HepG2 (cell line): Measurements from ENCODE around the gene MVP. TPM values are rescaled to one million over a fixed set of nuclear protein-coding genes. Genes with fewer than 3 reads are reported as not detected.

Experiments used
- ATAC-seq: fragments of 200-7000 bp; cut with Tn5 transposase; 3 replicates; pipeline ENCODE4 v1.9.1; 2020; ENCODE audit warnings: mild to moderate bottlenecking, moderate library complexity
- BruUV-seq: library from RNA; stranded (reverse); fragments of 400-500 nt; replicated peaks from 2 replicates; lab custom pipeline; 2021; lab: Mats Ljungman, UMichigan
- CTCF ChIA-PET: fragments of 300-600 bp; formaldehyde crosslinking; extraction: SDS; loops from one replicate; lab custom pipeline; 2021; ENCODE audit warnings: low total read pairs, inconsistent platforms, low intra/inter-chr PET ratio; lab: Yijun Ruan, JAX
- POLR2A ChIA-PET: fragments of 350-600 bp; sonication (Branson Sonifier 250); formaldehyde crosslinking; loops from one replicate; lab custom pipeline; 2020; ENCODE audit warnings: antibody characterized with exemption, inconsistent platforms; lab: Yijun Ruan, JAX
- DNase-seq: peaks from one replicate; pipeline ENCODE4 v3.0.0-alpha.2; 2015; ENCODE audit warnings: low spot score
- FAIRE-seq: peaks from 3 replicates; lab custom pipeline; 2011; peaks lifted over from hg19 to GRCh38; lab: Jason Lieb, UNC
- H2AFZ ChIP-seq: one replicate; pipeline ENCODE4 v1.6.1; 2011; ENCODE audit warnings: low read length, inconsistent platforms
- H3K27ac ChIP-seq: fragments of 300-600 bp; 3 replicates; pipeline ENCODE4 v1.8.0; 2011; ENCODE audit warnings: mixed run types, mild to moderate bottlenecking, mixed read lengths, low read length, inconsistent platforms; ENCODE audit not compliant: insufficient read depth; ENCODE audit errors: extremely low read length
- H3K27me3 ChIP-seq, 2 experiments: fragments of 200-600 bp in 1 of 2; 2 replicates in 1 of 2; 3 replicates in 1 of 2; pipeline versions ENCODE4 v1.6.0 to v1.8.0; 2011; ENCODE audit warnings: low read length in 2 of 2, mild to moderate bottlenecking in 2 of 2, moderate library complexity in 2 of 2, inconsistent platforms in 1 of 2; ENCODE audit not compliant: insufficient read depth in 2 of 2, control insufficient read depth in 1 of 2
- H3K36me3 ChIP-seq, 2 experiments: fragments of 200-600 bp in 1 of 2; replicated peaks in 1 of 2; 2 replicates in 1 of 2; 3 replicates in 1 of 2; pipeline versions ENCODE4 v1.5.1 to v1.8.0; 2011; ENCODE audit warnings: low read length in 2 of 2, inconsistent platforms in 1 of 2; ENCODE audit not compliant: insufficient read depth in 2 of 2, control insufficient read depth in 1 of 2
- H3K4me1 ChIP-seq: 2 replicates; pipeline ENCODE4 v1.5.1; 2012; ENCODE audit warnings: low read length, inconsistent platforms; ENCODE audit not compliant: insufficient read depth
- H3K4me2 ChIP-seq: 2 replicates; pipeline ENCODE4 v1.6.0; 2011; ENCODE audit warnings: low read depth, low read length, inconsistent platforms
- H3K4me3 ChIP-seq, 3 experiments: fragments of 200-600 bp in 1 of 3; sonication (generic), shearing (Covaris generic) in 1 of 3; replicated peaks in 1 of 3; 2 replicates each; pipeline ENCODE4 v1.5.1; 2011 to 2016; ENCODE audit warnings: low read length in 3 of 3, inconsistent platforms in 2 of 3, low read depth in 2 of 3, mild to moderate bottlenecking in 2 of 3, control low read depth in 1 of 3, mixed read lengths in 1 of 3; ENCODE audit not compliant: insufficient read depth in 1 of 3
- H3K79me2 ChIP-seq: one replicate; pipeline ENCODE4 v1.6.1; 2011; ENCODE audit warnings: low read length, inconsistent platforms; ENCODE audit not compliant: insufficient read depth
- H3K9ac ChIP-seq: 2 replicates; pipeline ENCODE4 v1.6.0; 2011; ENCODE audit warnings: mild to moderate bottlenecking, low read depth, low read length, inconsistent platforms; ENCODE audit not compliant: insufficient read depth
- H3K9me3 ChIP-seq: 2 replicates; pipeline ENCODE4 v1.5.1; 2012; ENCODE audit warnings: mild to moderate bottlenecking, low read length
- H4K20me1 ChIP-seq: 2 replicates; pipeline ENCODE4 v1.6.0; 2011; ENCODE audit warnings: inconsistent platforms, mild to moderate bottlenecking, low read length, moderate library complexity; ENCODE audit not compliant: insufficient read depth
- ARID3A ChIP-seq: IDR thresholded peaks from 2 replicates; pipeline ENCODE4 v1.6.1; 2012; ENCODE audit warnings: low read depth, low read length, improper control_type of control experiment
- CREB3 ChIP-seq: sonication (generic); formaldehyde crosslinking; IDR thresholded peaks from 2 replicates; pipeline ENCODE4 v1.5.0; 2020; ENCODE audit warnings: missing genetic modification reagents
- ELF4 ChIP-seq: sonication (generic); formaldehyde crosslinking; IDR thresholded peaks from 2 replicates; pipeline ENCODE4 v1.5.0; 2020; ENCODE audit warnings: missing genetic modification reagents, mild to moderate bottlenecking, moderate library complexity, borderline replicate concordance
- ETV6 ChIP-seq: sonication (generic); formaldehyde crosslinking; conservative IDR thresholded peaks from 2 replicates; pipeline ENCODE4 v1.4.0; 2020; ENCODE audit warnings: missing genetic modification reagents
- KMT2A ChIP-seq: sonication (generic); formaldehyde crosslinking; IDR thresholded peaks from 2 replicates; pipeline ENCODE4 v1.4.0; 2020; ENCODE audit warnings: missing genetic modification reagents
- MTF2 ChIP-seq: sonication (generic); formaldehyde crosslinking; IDR thresholded peaks from 2 replicates; pipeline ENCODE4 v1.5.0; 2020; ENCODE audit warnings: missing genetic modification reagents, borderline replicate concordance
- ZNF800 ChIP-seq: sonication (generic); formaldehyde crosslinking; IDR thresholded peaks from 2 replicates; pipeline ENCODE4 v1.4.0; 2020; ENCODE audit warnings: missing genetic modification reagents
- WGBS: methylation state at CpG from one replicate; pipeline ENCODE4 v1.1.6; 2017; ENCODE audit warnings: low lambda C conversion rate; 5-methylcytosine and 5-hydroxymethylcytosine counted together
- in situ Hi-C: cut with HindIII; loops from 2 replicates; pipeline ENCODE4 v1.10.0; 2017; ENCODE audit warnings: low pct_unique_long_range_greater_than_20kb; ENCODE audit not compliant: extremely low pct_ligation_motif_present
- intact Hi-C: fragments of 100-400 bp; cut with micrococcal nuclease; formaldehyde crosslinking; loops from one replicate; pipeline ENCODE4 v1.10.0; 2022; ENCODE audit not compliant: unreplicated experiment
- polyA plus RNA-seq, 8 experiments: library from polyadenylated mRNA; depleted of rRNA in 3 of 8; stranded (reverse) in 7 of 8; unstranded in 1 of 8; fragments of >200 nt; fragmentation: Illumina TruSeq in 4 of 8; extraction: Trizol in 4 of 8; gene quantifications; 2 replicates each; pipeline versions ENCODE4 v1.2.1 to v1.2.3, GENCODE V29; 2011 to 2016; ENCODE audit warnings: low read depth in 4 of 8, missing spikeins in 1 of 8, mixed read lengths in 1 of 8; ENCODE audit not compliant: insufficient read depth in 1 of 8
- total RNA-seq, 5 experiments: library from RNA; depleted of rRNA; stranded (reverse); fragments of >200 nt; fragmentation: Illumina TruSeq; extraction: Trizol; gene quantifications; 2 replicates each; pipeline ENCODE4 v1.2.3, GENCODE V29; 2016; ENCODE audit warnings: low read depth in 1 of 5
- TF ChIP-seq, protein P1 (sequence below): sonication (generic); formaldehyde crosslinking; IDR thresholded peaks from 2 replicates; pipeline ENCODE4 v1.4.0; 2020; ENCODE audit warnings: mild to moderate bottlenecking, missing genetic modification reagents
- TF ChIP-seq, protein P2 (sequence below): sonication (generic); formaldehyde crosslinking; IDR thresholded peaks from 2 replicates; pipeline ENCODE4 v1.9.0; 2021; ENCODE audit warnings: missing genetic modification reagents, mild to moderate bottlenecking, borderline replicate concordance

MVP gene
- total and polyA plus RNA-seq, 2 of the 13 experiments (the other 11 are each of a cell fraction or from before 2014, with no cell fraction given): 22.9 to 43.5 TPM

DNA sequence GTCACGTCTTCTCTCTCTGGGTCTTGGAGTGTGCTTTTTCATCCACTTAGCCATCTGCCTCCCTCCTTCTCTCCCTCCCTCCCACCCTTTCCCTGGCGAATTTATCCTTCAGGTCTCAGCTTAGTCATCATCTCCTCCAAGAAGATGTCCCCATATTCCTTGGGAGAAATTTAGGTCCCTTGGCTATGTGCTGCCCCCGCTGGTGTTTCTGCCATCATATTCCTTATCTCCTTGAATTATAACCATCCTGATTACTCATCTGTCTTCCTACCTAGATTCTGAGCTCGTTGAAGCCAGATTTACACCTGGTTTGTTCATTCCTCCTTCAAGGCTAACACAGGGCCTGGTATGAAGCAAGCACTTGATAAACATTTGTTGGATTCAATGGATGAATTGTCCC, 74.1 kb downstream of the MVP start:
- CTCF ChIA-PET: no interaction called here
- BruUV-seq: no TSS peak
- no peak overlapping the region for H3K4me2 ChIP-seq
- H3K4me1 ChIP-seq: peaks cover 50% of the 10 kb centered on the region
- WGBS: 86% methylated on average over 4 of the region's 4 CpGs
- H3K36me3 ChIP-seq: no peaks in the 10 kb centered on the region
- no peaks in the 10 kb centered on the region for H4K20me1 ChIP-seq
- no peak overlapping the region for H3K27ac ChIP-seq
- H3K27me3 ChIP-seq: no peaks in the 10 kb centered on the region
- in situ Hi-C loops: no loop called here
- no peaks in the 10 kb centered on the region for H3K9me3 ChIP-seq
- no peak for ATAC-seq
- no peak overlapping the region for H3K4me3 ChIP-seq
- intact Hi-C loops: no loop called here
- no peak overlapping the region for H2AFZ ChIP-seq
- POLR2A ChIA-PET: interaction anchor here (1.1 to 1.4 kb wide), 2 partner anchors 9 to 32 kb away, joined by 3 to 4 read pairs; partner anchors contain the start of gene KCTD13
- H3K9ac ChIP-seq: no peak overlapping the region
- DNase-seq: no peak
- no peaks in the 10 kb centered on the region for H3K79me2 ChIP-seq
- FAIRE-seq: no peak
- TF ChIP-seq, protein P1, sequence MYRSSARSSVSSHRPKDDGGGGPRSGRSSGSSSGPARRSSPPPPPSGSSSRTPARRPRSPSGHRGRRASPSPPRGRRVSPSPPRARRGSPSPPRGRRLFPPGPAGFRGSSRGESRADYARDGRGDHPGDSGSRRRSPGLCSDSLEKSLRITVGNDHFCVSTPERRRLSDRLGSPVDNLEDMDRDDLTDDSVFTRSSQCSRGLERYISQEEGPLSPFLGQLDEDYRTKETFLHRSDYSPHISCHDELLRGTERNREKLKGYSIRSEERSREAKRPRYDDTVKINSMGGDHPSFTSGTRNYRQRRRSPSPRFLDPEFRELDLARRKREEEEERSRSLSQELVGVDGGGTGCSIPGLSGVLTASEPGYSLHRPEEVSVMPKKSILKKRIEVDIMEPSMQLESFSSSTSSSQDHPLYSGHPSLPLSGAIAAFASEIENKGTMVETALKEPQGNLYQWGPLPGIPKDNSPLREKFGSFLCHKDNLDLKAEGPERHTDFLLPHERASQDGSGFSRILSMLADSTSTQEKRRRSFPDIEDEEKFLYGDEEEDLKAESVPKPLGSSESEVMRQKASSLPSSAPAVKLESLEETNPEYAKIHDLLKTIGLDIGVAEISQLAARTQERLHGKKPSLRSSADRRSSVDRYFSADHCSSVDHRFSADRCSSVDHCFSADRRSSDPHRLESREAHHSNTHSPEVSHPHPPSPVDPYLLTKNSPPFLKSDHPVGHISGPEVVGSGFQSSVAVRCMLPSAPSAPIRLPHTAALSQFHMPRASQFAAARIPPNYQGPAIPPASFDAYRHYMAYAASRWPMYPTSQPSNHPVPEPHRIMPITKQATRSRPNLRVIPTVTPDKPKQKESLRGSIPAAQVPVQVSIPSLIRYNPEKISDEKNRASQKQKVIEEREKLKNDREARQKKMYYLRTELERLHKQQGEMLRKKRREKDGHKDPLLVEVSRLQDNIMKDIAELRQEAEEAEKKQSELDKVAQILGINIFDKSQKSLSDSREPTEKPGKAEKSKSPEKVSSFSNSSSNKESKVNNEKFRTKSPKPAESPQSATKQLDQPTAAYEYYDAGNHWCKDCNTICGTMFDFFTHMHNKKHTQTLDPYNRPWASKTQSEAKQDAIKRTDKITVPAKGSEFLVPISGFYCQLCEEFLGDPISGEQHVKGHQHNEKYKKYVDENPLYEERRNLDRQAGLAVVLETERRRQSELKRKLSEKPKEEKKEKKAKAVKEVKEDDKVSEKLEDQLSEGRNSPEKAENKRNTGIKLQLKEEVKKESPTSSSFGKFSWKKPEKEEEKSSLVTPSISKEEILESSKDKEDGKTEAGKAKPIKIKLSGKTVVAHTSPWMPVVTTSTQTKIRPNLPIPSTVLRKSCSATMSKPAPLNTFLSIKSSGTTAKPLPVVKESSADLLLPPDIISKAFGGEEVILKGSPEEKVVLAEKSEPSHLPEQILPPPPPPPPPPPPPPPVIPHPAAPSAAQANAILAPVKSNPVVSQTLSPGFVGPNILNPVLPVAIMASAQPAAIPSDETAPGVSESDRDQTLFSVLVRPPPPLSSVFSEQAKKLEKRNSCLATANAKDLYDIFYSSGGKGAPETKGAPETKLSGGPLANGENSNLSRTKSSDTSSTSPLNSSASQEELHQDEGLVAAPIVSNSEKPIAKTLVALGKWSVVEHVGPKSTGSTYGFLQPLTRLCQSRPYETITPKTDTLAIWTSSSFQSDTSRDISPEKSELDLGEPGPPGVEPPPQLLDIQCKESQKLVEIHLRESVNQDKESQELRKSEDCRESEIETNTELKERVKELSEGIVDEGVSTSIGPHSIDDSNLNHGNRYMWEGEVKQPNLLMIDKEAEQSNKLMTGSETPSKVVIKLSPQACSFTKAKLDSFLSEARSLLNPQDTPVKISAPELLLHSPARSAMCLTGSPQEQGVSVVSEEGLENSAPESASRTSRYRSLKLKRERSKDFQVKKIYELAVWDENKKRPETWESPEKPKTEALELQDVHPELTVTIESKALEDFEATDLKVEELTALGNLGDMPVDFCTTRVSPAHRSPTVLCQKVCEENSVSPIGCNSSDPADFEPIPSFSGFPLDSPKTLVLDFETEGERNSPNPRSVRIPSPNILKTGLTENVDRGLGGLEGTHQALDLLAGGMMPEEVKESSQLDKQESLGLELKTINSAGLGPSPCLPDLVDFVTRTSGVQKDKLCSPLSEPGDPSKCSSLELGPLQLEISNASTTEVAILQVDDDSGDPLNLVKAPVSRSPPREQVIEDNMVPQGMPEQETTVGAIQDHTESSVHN: no peak
- TF ChIP-seq, protein P2, sequence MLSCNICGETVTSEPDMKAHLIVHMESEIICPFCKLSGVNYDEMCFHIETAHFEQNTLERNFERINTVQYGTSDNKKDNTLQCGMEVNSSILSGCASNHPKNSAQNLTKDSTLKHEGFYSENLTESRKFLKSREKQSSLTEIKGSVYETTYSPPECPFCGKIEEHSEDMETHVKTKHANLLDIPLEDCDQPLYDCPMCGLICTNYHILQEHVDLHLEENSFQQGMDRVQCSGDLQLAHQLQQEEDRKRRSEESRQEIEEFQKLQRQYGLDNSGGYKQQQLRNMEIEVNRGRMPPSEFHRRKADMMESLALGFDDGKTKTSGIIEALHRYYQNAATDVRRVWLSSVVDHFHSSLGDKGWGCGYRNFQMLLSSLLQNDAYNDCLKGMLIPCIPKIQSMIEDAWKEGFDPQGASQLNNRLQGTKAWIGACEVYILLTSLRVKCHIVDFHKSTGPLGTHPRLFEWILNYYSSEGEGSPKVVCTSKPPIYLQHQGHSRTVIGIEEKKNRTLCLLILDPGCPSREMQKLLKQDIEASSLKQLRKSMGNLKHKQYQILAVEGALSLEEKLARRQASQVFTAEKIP (CRISPR knock-in tag): no peak
- no peak for TF ChIP-seq CREB3 (CRISPR knock-in tag)
- no peak for TF ChIP-seq MTF2 (CRISPR knock-in tag)
- no peak for TF ChIP-seq ARID3A
- TF ChIP-seq ELF4 (CRISPR knock-in tag): no peak
- TF ChIP-seq ETV6 (CRISPR knock-in tag): no peak
- TF ChIP-seq KMT2A: no peak
- TF ChIP-seq ZNF800 (CRISPR knock-in tag): no peak
